ENCODE results near the gene IFNA7.
"Not testable (repeated sequence)": the region's sequence is repeated elsewhere in the genome, so short reads cannot be mapped to it uniquely, and the experiment has no call there.

Gene IFNA7

DNA sequence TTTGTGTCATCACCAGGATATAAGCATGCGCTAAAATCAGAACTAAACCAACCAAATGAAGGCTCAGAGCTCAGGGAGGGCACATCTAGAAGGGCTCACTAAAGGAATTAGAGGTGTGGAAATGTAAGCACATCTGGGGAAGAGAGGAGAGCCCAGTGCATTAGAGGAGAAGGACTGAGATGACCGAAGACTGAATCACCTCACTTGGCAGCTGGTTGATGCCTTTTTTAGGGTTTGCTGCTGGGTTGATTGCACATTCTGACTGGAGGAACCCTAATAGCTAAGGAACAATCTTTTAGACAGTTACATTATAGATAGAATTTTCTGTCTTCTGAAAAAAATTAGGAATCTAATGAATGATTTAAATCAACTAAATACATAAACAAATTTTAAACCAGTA is 27.3 kb downstream of the IFNA7 start:
- no peak for DNase-seq

GRCh38 chr9:21172156-21172555 is 29.8 kb downstream of the IFNA7 start:
- no peak for DNase-seq

DNA sequence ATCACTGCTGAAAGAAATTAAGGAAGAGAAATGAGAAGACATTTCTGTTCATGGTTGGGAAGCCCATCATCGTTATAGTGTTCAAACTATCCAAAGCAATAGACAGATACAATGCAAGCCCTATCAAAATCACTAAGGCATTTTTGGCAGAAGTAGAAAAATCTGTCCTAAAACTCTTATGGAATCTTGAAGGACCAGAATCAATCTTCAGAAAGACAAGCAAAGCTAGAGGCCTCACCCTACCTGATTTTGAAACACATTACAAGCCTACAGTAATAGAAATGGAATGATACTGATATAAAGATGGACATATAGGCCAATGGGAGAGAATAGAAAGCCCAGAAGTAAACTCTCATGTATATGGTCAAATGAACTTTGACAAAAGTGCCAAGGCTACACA is 30.7 kb downstream of the IFNA7 start:
- no peak for DNase-seq

DNA sequence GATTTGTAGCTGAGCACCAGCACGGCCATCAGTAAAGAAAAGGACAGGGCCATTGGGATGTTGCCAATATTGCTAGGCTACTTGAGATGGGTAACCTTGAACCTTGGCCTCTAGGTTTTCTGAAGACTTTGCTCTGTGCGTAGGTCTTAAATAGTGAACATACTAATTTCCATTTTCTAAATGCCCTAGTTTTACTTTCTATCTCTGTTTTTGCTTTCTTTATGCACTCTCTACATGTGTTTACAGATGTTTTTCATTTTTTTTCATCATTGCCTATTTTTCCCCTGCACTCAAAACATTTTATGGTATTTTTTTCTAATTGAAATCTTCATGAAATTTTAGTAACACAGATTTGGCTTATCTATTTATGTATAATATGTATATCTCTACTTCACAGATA is 35.4 kb downstream of the IFNA7 start, which contains the start of gene IFNA21:
Gene IFNA21, minus strand, starts transcription at position 101 of the 400 bp plus-strand sequence. Its CDS starts 48 bp downstream, at position 53.
- DNase-seq, result not testable (repeated sequence)

GRCh38 chr9:21165516-21165915 is 36.5 kb downstream of the IFNA7 start:
- no peak for DNase-seq

- DNase-seq, result no peak
Observed at GRCh38 chr9:21160178-21160577, 41.8 kb downstream of the IFNA7 start.

GRCh38 chr9:21155501-21155900 is 46.5 kb downstream of the IFNA7 start:
- no peak for DNase-seq

DNA sequence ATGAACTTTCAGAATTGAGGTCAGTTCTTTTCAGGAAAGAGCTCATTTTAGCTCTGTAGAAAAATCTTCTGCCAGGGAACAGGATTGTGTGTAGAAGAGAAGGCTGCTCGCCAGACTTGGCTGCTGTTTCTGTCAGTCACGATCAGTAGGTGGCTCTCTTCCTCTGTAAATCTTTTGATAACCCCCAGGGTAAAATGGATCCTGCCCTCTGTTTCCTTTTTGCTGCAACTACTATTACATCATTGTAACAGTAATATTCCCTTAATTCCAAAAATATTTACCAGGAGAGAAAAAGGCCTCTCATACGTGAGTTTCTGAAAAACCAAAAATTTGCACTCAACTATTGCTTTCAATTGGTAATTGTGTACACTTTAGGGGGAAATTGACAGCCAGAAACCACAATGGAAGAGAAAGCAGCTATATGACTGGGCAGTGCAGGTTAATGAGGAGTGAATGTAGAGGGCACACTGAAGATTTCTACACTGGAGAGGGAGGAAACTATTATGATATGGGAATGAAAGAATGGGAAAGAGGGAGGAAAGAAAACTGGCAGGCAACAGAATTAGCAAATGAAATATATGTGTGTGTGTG is 47.9 kb downstream of the IFNA7 start:
- no peak for DNase-seq

GRCh38 chr9:21153336-21154017 is 48.5 kb downstream of the IFNA7 start:
- no peak for DNase-seq

All from activated CD4-positive, alpha-beta T cell treated with anti-CD3 and anti-CD28 coated beads for 4 hours (primary cell).